Measurements from ENCODE around the gene DLST.

Gene DLST

GRCh38 chr14:74909911-74910310 is 28.2 kb downstream of the DLST start:
- H3K4me3 ChIP-seq (ENCODE audit: low read depth, low read length): no peak overlapping the region
- TF ChIP-seq CTCF (IDR thresholded peaks at IDR 0.05; ENCODE audit: low read depth, low read length, missing control alignments): no peak
- no peak for DNase-seq (ENCODE audit: low read depth)

- no peak for TF ChIP-seq CTCF (IDR thresholded peaks at IDR 0.05; ENCODE audit: low read depth, low read length, missing control alignments)
- DNase-seq (ENCODE audit: low read depth): no peak
- H3K4me3 ChIP-seq (ENCODE audit: low read depth, low read length): no peak overlapping the region
Measured at GRCh38 chr14:74910556-74910955, 28.8 kb downstream of the DLST start.

- no peak overlapping the region for H3K4me3 ChIP-seq (ENCODE audit: low read depth, low read length)
- no peak for TF ChIP-seq CTCF (IDR thresholded peaks at IDR 0.05; ENCODE audit: low read depth, low read length, missing control alignments)
- DNase-seq (ENCODE audit: low read depth): no peak
Measured at GRCh38 chr14:74911221-74911620, 29.5 kb downstream of the DLST start.

- DNase-seq (ENCODE audit: low read depth): no peak
- no peak for TF ChIP-seq CTCF (IDR thresholded peaks at IDR 0.05; ENCODE audit: low read depth, low read length, missing control alignments)
- no peak overlapping the region for H3K4me3 ChIP-seq (ENCODE audit: low read depth, low read length)
Measured at GRCh38 chr14:74911704-74912103, 30.0 kb downstream of the DLST start.

- no peak for TF ChIP-seq CTCF (IDR thresholded peaks at IDR 0.05; ENCODE audit: low read depth, low read length, missing control alignments)
- no peak overlapping the region for H3K4me3 ChIP-seq (ENCODE audit: low read depth, low read length)
- no peak for DNase-seq (ENCODE audit: low read depth)
Measured at GRCh38 chr14:74912111-74912510, 30.4 kb downstream of the DLST start.

GRCh38 chr14:74912801-74913200 is 31.1 kb downstream of the DLST start:
- no peak for TF ChIP-seq CTCF (IDR thresholded peaks at IDR 0.05; ENCODE audit: low read depth, low read length, missing control alignments)
- H3K4me3 ChIP-seq (ENCODE audit: low read depth, low read length): no peak overlapping the region
- DNase-seq (ENCODE audit: low read depth): no peak

GRCh38 chr14:74913393-74913910 is 31.7 kb downstream of the DLST start:
- no peak overlapping the region for H3K4me3 ChIP-seq (ENCODE audit: low read depth, low read length)
- no peak for DNase-seq (ENCODE audit: low read depth)
- TF ChIP-seq CTCF (IDR thresholded peaks at IDR 0.05; ENCODE audit: low read depth, low read length, missing control alignments): no peak

Measured in GM12864 (cell line).